ENCODE data around the gene BLID. TPM values are rescaled to one million over a fixed set of nuclear protein-coding genes. Genes with fewer than 3 reads are reported as not detected.
A peak's percentile ranks its signal among the peaks of the same experiment; 100 is the strongest.

The BLID gene
- total RNA-seq, 1 experiment from 2014 or later, result 4.1 TPM

- no peak for TF ChIP-seq CTCF (IDR thresholded peaks at IDR 0.05; ENCODE audit: unreplicated experiment)
- intact Hi-C loops (cut with micrococcal nuclease), result no loop called here
- peak overlapping the region; percentile 35 for H3K27ac Mint-ChIP-seq (ENCODE audit: low read depth, unreplicated experiment)
- BruUV-seq (replicated peaks), result no TSS peak
- no peaks in the 10 kb centered on the region for H3K9me3 Mint-ChIP-seq (ENCODE audit: unreplicated experiment)
- no peaks in the 10 kb centered on the region for H3K27me3 Mint-ChIP-seq (ENCODE audit: insufficient read depth, unreplicated experiment)
- H3K4me1 Mint-ChIP-seq (ENCODE audit: insufficient read depth, unreplicated experiment), result peaks cover 36% of the 10 kb centered on the region
- H3K36me3 Mint-ChIP-seq (ENCODE audit: insufficient read depth, unreplicated experiment), result peaks cover 60% of the 10 kb centered on the region
- DNase-seq (ENCODE audit: unreplicated experiment), result no peak
- ChIA-PET CTCF (interaction anchor here (0.6 kb wide), 1 partner anchor 455 kb away, joined by 3 read pairs; no protein-coding TSS in a partner anchor), POLR2A (interaction anchor here (0.6 to 1.1 kb wide), 3 partner anchors 52 to 388 kb away, joined by 3 read pairs; no protein-coding TSS in a partner anchor)
- no peak overlapping the region for H3K4me3 Mint-ChIP-seq (ENCODE audit: unreplicated experiment)
Measured at GRCh38 chr11:122109932-122110331, 6.1 kb downstream of the BLID start.

- intact Hi-C loops (cut with micrococcal nuclease), result no loop called here
- TF ChIP-seq CTCF (IDR thresholded peaks at IDR 0.05; ENCODE audit: unreplicated experiment), result no peak
- no peak for DNase-seq (ENCODE audit: unreplicated experiment)
- H3K4me1 Mint-ChIP-seq (ENCODE audit: insufficient read depth, unreplicated experiment), result peaks cover 40% of the 10 kb centered on the region
- H3K36me3 Mint-ChIP-seq (ENCODE audit: insufficient read depth, unreplicated experiment), result peaks cover 53% of the 10 kb centered on the region
- ChIA-PET POLR2A (interaction anchor here (0.7 to 1.8 kb wide), 4 partner anchors 15 to 95 kb away, joined by 3 to 11 read pairs (median 6); no protein-coding TSS in a partner anchor), CTCF (interaction anchor here (0.6 to 2.1 kb wide), 11 partner anchors 10 to 454 kb away, joined by 3 to 14 read pairs (median 4); no protein-coding TSS in a partner anchor)
- no peaks in the 10 kb centered on the region for H3K27me3 Mint-ChIP-seq (ENCODE audit: insufficient read depth, unreplicated experiment)
- BruUV-seq (replicated peaks), result no TSS peak
- no peaks in the 10 kb centered on the region for H3K9me3 Mint-ChIP-seq (ENCODE audit: unreplicated experiment)
- H3K4me3 Mint-ChIP-seq (ENCODE audit: unreplicated experiment), result no peak overlapping the region
- H3K27ac Mint-ChIP-seq (ENCODE audit: low read depth, unreplicated experiment), result peak overlapping the region; percentile 47
Measured at GRCh38 chr11:122108828-122109227, 7.2 kb downstream of the BLID start.

GRCh38 chr11:122108192-122108799 lies 7.7 kb downstream of the BLID start:
- H3K4me3 Mint-ChIP-seq (ENCODE audit: unreplicated experiment), result no peak overlapping the region
- H3K27me3 Mint-ChIP-seq (ENCODE audit: insufficient read depth, unreplicated experiment), result no peaks in the 10 kb centered on the region
- TF ChIP-seq CTCF (IDR thresholded peaks at IDR 0.05; ENCODE audit: unreplicated experiment), result peak; percentile 50
- H3K27ac Mint-ChIP-seq (ENCODE audit: low read depth, unreplicated experiment), result peak overlapping the region; percentile 47
- ChIA-PET CTCF (interaction anchor here (0.6 to 2.1 kb wide), 13 partner anchors 9 to 453 kb away, joined by 3 to 14 read pairs (median 4); no protein-coding TSS in a partner anchor), POLR2A (interaction anchor here (0.6 to 1.8 kb wide), 10 partner anchors 10 to 99 kb away, joined by 3 to 11 read pairs (median 4); no protein-coding TSS in a partner anchor)
- peaks cover 40% of the 10 kb centered on the region for H3K4me1 Mint-ChIP-seq (ENCODE audit: insufficient read depth, unreplicated experiment)
- intact Hi-C loops (cut with micrococcal nuclease), result no loop called here
- H3K9me3 Mint-ChIP-seq (ENCODE audit: unreplicated experiment), result no peaks in the 10 kb centered on the region
- peak; percentile 60 for DNase-seq (ENCODE audit: unreplicated experiment)
- H3K36me3 Mint-ChIP-seq (ENCODE audit: insufficient read depth, unreplicated experiment), result peaks cover 53% of the 10 kb centered on the region
- BruUV-seq (replicated peaks), result no TSS peak

- no peak for TF ChIP-seq CTCF (IDR thresholded peaks at IDR 0.05; ENCODE audit: unreplicated experiment)
- Mint-ChIP-seq H3K36me3 (ENCODE audit: insufficient read depth, unreplicated experiment) (peaks cover 45% of the 10 kb centered on the region), H3K27ac (ENCODE audit: low read depth, unreplicated experiment) (peak overlapping the region; percentile 47), H3K4me3 (ENCODE audit: unreplicated experiment) (no peak overlapping the region), H3K9me3 (ENCODE audit: unreplicated experiment) (no peaks in the 10 kb centered on the region), H3K27me3 (ENCODE audit: insufficient read depth, unreplicated experiment) (no peaks in the 10 kb centered on the region), H3K4me1 (ENCODE audit: insufficient read depth, unreplicated experiment) (peaks cover 40% of the 10 kb centered on the region)
- no TSS peak for BruUV-seq (replicated peaks)
- DNase-seq (ENCODE audit: unreplicated experiment), result no peak
- intact Hi-C loops (cut with micrococcal nuclease), result no loop called here
- ChIA-PET CTCF (interaction anchor here (0.6 to 2.1 kb wide), 10 partner anchors 9 to 453 kb away, joined by 3 to 14 read pairs (median 4); no protein-coding TSS in a partner anchor), POLR2A (interaction anchor here (0.6 to 1.8 kb wide), 8 partner anchors 10 to 99 kb away, joined by 3 to 11 read pairs (median 4); no protein-coding TSS in a partner anchor)
Measured at GRCh38 chr11:122107566-122107965, 8.4 kb downstream of the BLID start.
